HL-60 (cell line): ENCODE results near the gene RPS24.
"Not testable (repeated sequence)": the region's sequence is repeated elsewhere in the genome, so short reads cannot be mapped to it uniquely, and the experiment has no call there.

Source experiments
- DNase-seq, 2 experiments: peaks; one replicate each; pipeline ENCODE4 v3.0.0-alpha.2; 2010 to 2020; ENCODE audit warnings: low read depth in 1 of 2, low spot score in 1 of 2
- H3K27ac ChIP-seq: fragments of 250-450 bp; sonication (Bioruptor Pico); replicated peaks from 2 replicates; pipeline ENCODE4 v1.5.1; 2020; ENCODE audit warnings: mild to moderate bottlenecking, moderate library complexity
- H3K27me3 ChIP-seq: fragments of 250-450 bp; sonication (Bioruptor Pico); 2 replicates; pipeline ENCODE4 v1.5.1; 2021; ENCODE audit warnings: mild to moderate bottlenecking, moderate library complexity; ENCODE audit not compliant: insufficient read depth, poor library complexity, severe bottlenecking
- H3K4me3 ChIP-seq: replicated peaks from 2 replicates; pipeline ENCODE4 v1.5.1; 2011; ENCODE audit warnings: mild to moderate bottlenecking, control low read depth, low read length; ENCODE audit not compliant: insufficient read depth
- CTCF ChIP-seq: IDR thresholded peaks from one replicate; pipeline ENCODE4 v1.5.1; 2011; ENCODE audit warnings: low read length, control low read depth, inconsistent platforms; ENCODE audit not compliant: insufficient read depth
- GABPA ChIP-seq: IDR thresholded peaks from 2 replicates; pipeline ENCODE4 v1.6.1; 2012; ENCODE audit warnings: low read depth
- POLR2AphosphoS5 ChIP-seq: IDR thresholded peaks from 2 replicates; pipeline ENCODE4 v1.6.1; 2012; ENCODE audit warnings: low read depth
- REST ChIP-seq: IDR thresholded peaks from 2 replicates; pipeline ENCODE4 v1.6.1; 2012; ENCODE audit warnings: low read depth; ENCODE audit not compliant: insufficient replicate concordance
- SPI1 ChIP-seq: IDR thresholded peaks from 2 replicates; pipeline ENCODE4 v1.6.1; 2012; ENCODE audit warnings: low read depth, mild to moderate bottlenecking, borderline replicate concordance

The RPS24 gene

GRCh38 chr10:78071140-78071856 is 37.6 kb downstream of the RPS24 start:
- H3K27me3 ChIP-seq = no peaks in the 10 kb centered on the region
- TF ChIP-seq GABPA = no peak
- TF ChIP-seq POLR2AphosphoS5 = no peak
- no peak for TF ChIP-seq SPI1
- no peak for TF ChIP-seq REST
- no peak for TF ChIP-seq CTCF
- H3K4me3 ChIP-seq = no peak overlapping the region
- H3K27ac ChIP-seq = no peak overlapping the region
- DNase-seq = peak in 1 of 2 experiments; percentile 15

- no peak for DNase-seq
- no peak overlapping the region for H3K4me3 ChIP-seq
- H3K27me3 ChIP-seq = no peaks in the 10 kb centered on the region
- TF ChIP-seq CTCF (no peak), POLR2AphosphoS5 (no peak), SPI1 (no peak), GABPA (no peak), REST (no peak)
- H3K27ac ChIP-seq = no peak overlapping the region
Observed at GRCh38 chr10:78071857-78072179, 38.2 kb downstream of the RPS24 start.

- TF ChIP-seq CTCF = no peak
- TF ChIP-seq REST = no peak
- no peak for TF ChIP-seq POLR2AphosphoS5
- no peak for TF ChIP-seq SPI1
- TF ChIP-seq GABPA = no peak
- H3K27ac ChIP-seq = no peak overlapping the region
- H3K4me3 ChIP-seq = no peak overlapping the region
- H3K27me3 ChIP-seq = no peaks in the 10 kb centered on the region
- DNase-seq = no peak
Observed at GRCh38 chr10:78072504-78072903, 38.8 kb downstream of the RPS24 start.

GRCh38 chr10:78075806-78076205 is 42.1 kb downstream of the RPS24 start:
- H3K27me3 ChIP-seq, DNase-seq, H3K27ac ChIP-seq, H3K4me3 ChIP-seq: not testable (repeated sequence)
